CD14-positive monocyte (primary cell): ENCODE measurements around the gene COQ2. TPM values are rescaled to one million over a fixed set of nuclear protein-coding genes. Genes with fewer than 3 reads are reported as not detected.

Experiments used
- DNase-seq, 3 donors: peaks; one replicate each; pipeline ENCODE4 v3.0.0-alpha.2; 2011 to 2022
- H2AFZ ChIP-seq: 2 replicates; pipeline ENCODE4 v1.6.0; 2012; ENCODE audit warnings: mild to moderate bottlenecking, low read depth, low read length, inconsistent platforms; ENCODE audit not compliant: insufficient read depth, poor library complexity, severe bottlenecking
- H3K27ac ChIP-seq, 2 donors: 1 replicate in 1 of 2; 2 replicates in 1 of 2; pipeline ENCODE4 v1.5.1; 2012 to 2013; ENCODE audit warnings: low read length in 2 of 2, control low read depth in 1 of 2, inconsistent platforms in 1 of 2, low read depth in 1 of 2, mild to moderate bottlenecking in 1 of 2
- H3K27me3 ChIP-seq, 2 donors: one replicate each; pipeline versions ENCODE4 v1.6.0 to v1.6.1; 2011 to 2013; ENCODE audit warnings: low read length in 2 of 2; ENCODE audit not compliant: control insufficient read depth in 2 of 2, insufficient read depth in 2 of 2
- H3K36me3 ChIP-seq, 2 donors: replicated peaks in 1 of 2; 1 replicate in 1 of 2; 2 replicates in 1 of 2; pipeline versions ENCODE4 v1.5.1 to v1.6.1; 2012 to 2013; ENCODE audit warnings: low read length in 2 of 2, control low read depth in 1 of 2, inconsistent platforms in 1 of 2, mild to moderate bottlenecking in 1 of 2; ENCODE audit not compliant: insufficient read depth in 2 of 2, control insufficient read depth in 1 of 2
- H3K4me1 ChIP-seq, 2 donors: 1 replicate in 1 of 2; 2 replicates in 1 of 2; pipeline versions ENCODE4 v1.5.1 to v1.6.1; 2012 to 2013; ENCODE audit warnings: low read length in 2 of 2, control low read depth in 1 of 2, inconsistent platforms in 1 of 2, mild to moderate bottlenecking in 1 of 2, moderate library complexity in 1 of 2; ENCODE audit not compliant: insufficient read depth in 2 of 2, control insufficient read depth in 1 of 2
- H3K4me2 ChIP-seq: replicated peaks from 2 replicates; pipeline ENCODE3; 2012; ENCODE audit warnings: low read length, moderate library complexity, mild to moderate bottlenecking; ENCODE audit not compliant: poor library complexity, severe bottlenecking; ENCODE audit errors: extremely low read depth
- H3K4me3 ChIP-seq, 3 experiments: fragments of 200-600 bp in 1 of 3; sonication (generic) in 1 of 3; replicated peaks in 1 of 3; 1 replicate in 2 of 3; 2 replicates in 1 of 3; pipeline ENCODE4 v1.5.1; 2011 to 2013; ENCODE audit warnings: low read length in 3 of 3, mild to moderate bottlenecking in 3 of 3, control low read depth in 2 of 3, low read depth in 2 of 3, inconsistent platforms in 1 of 3, moderate library complexity in 1 of 3
- H3K79me2 ChIP-seq: 2 replicates; pipeline ENCODE4 v1.6.0; 2012; ENCODE audit warnings: mild to moderate bottlenecking, control low read depth, inconsistent platforms, low read length, moderate library complexity; ENCODE audit not compliant: insufficient read depth
- H3K9ac ChIP-seq: 2 replicates; pipeline ENCODE4 v1.6.0; 2017; ENCODE audit warnings: low read length, mild to moderate bottlenecking; ENCODE audit not compliant: insufficient read depth, poor library complexity, severe bottlenecking
- H3K9me3 ChIP-seq, 2 donors: replicated peaks in 1 of 2; 1 replicate in 1 of 2; 2 replicates in 1 of 2; pipeline versions ENCODE4 v1.5.1 to v1.6.1; 2012 to 2013; ENCODE audit warnings: low read length in 2 of 2, control low read depth in 1 of 2; ENCODE audit not compliant: control insufficient read depth in 1 of 2, insufficient read depth in 1 of 2
- H4K20me1 ChIP-seq: 2 replicates; pipeline ENCODE4 v1.6.0; 2012; ENCODE audit warnings: mild to moderate bottlenecking, low read length, control low read depth, moderate library complexity; ENCODE audit not compliant: insufficient read depth
- H3K27ac Mint-ChIP-seq, 7 donors: one replicate each; pipeline ENCODE4 v1.8.0; 2020; ENCODE audit warnings: mild to moderate bottlenecking in 7 of 7, mixed read lengths in 7 of 7, moderate library complexity in 6 of 7, inconsistent platforms in 2 of 7
- H3K27me3 Mint-ChIP-seq, 3 donors: one replicate each; pipeline ENCODE4 v1.8.0; 2021 to 2022; ENCODE audit warnings: low read depth in 3 of 3, mild to moderate bottlenecking in 3 of 3, mixed read lengths in 3 of 3, moderate library complexity in 3 of 3, inconsistent platforms in 1 of 3
- H3K36me3 Mint-ChIP-seq, 2 donors: one replicate each; pipeline ENCODE4 v1.8.0; 2020; ENCODE audit warnings: mixed read lengths in 2 of 2, inconsistent platforms in 1 of 2, mild to moderate bottlenecking in 1 of 2
- H3K4me1 Mint-ChIP-seq: one replicate; pipeline ENCODE4 v1.8.0; 2020; ENCODE audit warnings: mild to moderate bottlenecking, mixed read lengths
- H3K4me3 Mint-ChIP-seq, 2 donors: one replicate each; pipeline ENCODE4 v1.8.0; 2020; ENCODE audit warnings: mild to moderate bottlenecking in 2 of 2, mixed read lengths in 2 of 2, moderate library complexity in 1 of 2
- H3K9me3 Mint-ChIP-seq, 7 donors: one replicate each; pipeline ENCODE4 v1.8.0; 2020 to 2022; ENCODE audit warnings: mixed read lengths in 7 of 7, mild to moderate bottlenecking in 6 of 7, moderate library complexity in 6 of 7, inconsistent platforms in 2 of 7
- WGBS: methylation state at CpG from one replicate; pipeline ENCODE4 v1.1.5; 2013; ENCODE audit warnings: missing lambda C conversion rate; ENCODE audit not compliant: insufficient coverage; 5-methylcytosine and 5-hydroxymethylcytosine counted together
- intact Hi-C, 2 donors: fragments of 100-400 bp; cut with micrococcal nuclease; formaldehyde crosslinking; loops; one replicate each; pipeline versions ENCODE4 v1.15.0 to v1.15.1; 2023
- polyA plus RNA-seq, 3 donors: library from polyadenylated mRNA; depleted of rRNA in 1 of 3; unstranded in 2 of 3; stranded (reverse) in 1 of 3; fragments of 300-500 nt in 2 of 3; fragments of >200 nt in 1 of 3; fragmentation: Illumina TruSeq in 2 of 3; gene quantifications; 1 replicate in 2 of 3; 2 replicates in 1 of 3; pipeline ENCODE4 v1.2.3, GENCODE V29; 2012 to 2021
- TF ChIP-seq, protein P1 (sequence below): fragments of 200-600 bp; IDR thresholded peaks from one replicate; pipeline ENCODE4 v1.8.0; 2022; ENCODE audit warnings: antibody characterized with exemption, mild to moderate bottlenecking

Gene COQ2
- polyA plus RNA-seq, 3 donors = 14.7 to 48.6 (median 40.7) TPM

DNA sequence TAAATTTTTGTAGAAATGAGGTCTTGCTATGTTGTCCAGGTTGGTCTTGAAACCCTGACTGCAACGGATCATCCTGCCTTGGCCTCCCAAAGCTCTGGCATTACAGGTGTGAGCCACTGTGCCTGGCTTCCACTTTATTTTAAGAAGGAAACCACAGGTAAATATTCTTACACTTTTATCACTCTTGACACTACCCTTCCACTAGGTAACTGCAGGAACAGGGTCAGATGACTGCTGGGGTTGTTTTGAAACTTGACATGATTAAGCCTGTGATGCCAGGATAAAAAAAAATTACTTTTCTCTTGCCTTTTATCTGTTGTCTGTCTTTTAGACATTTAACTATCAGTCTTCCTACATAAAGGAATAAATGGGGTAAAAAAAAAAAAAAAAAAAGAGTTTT, 43.5 kb downstream of the COQ2 start:
- peak overlapping the region; percentile 29 to 70 for H3K27ac ChIP-seq
- Mint-ChIP-seq H3K36me3 (peaks cover 16 to 31% of the 10 kb centered on the region in 2 donors), H3K4me1 (peaks cover 55% of the 10 kb centered on the region), H3K9me3 (peaks cover 0 to 18% (median 13%) of the 10 kb centered on the region in 7 donors), H3K27ac (peak overlapping the region; percentile 53 to 89 (median 67)), H3K4me3 (no peak overlapping the region), H3K27me3 (peaks cover 0 to 3% (median 0%) of the 10 kb centered on the region in 3 donors)
- H3K27me3 ChIP-seq = no peaks in the 10 kb centered on the region
- 40% methylated on average over 1 of the region's 1 CpG for WGBS
- no peaks in the 10 kb centered on the region for H3K36me3 ChIP-seq
- H3K4me1 ChIP-seq = peaks cover 25 to 28% of the 10 kb centered on the region in 2 donors
- no peak overlapping the region for H3K9ac ChIP-seq
- H3K4me2 ChIP-seq = peak overlapping the region; percentile 58
- peak overlapping the region in 1 of 3 experiments; percentile 21 for H3K4me3 ChIP-seq
- no peak for DNase-seq
- TF ChIP-seq, protein P1, sequence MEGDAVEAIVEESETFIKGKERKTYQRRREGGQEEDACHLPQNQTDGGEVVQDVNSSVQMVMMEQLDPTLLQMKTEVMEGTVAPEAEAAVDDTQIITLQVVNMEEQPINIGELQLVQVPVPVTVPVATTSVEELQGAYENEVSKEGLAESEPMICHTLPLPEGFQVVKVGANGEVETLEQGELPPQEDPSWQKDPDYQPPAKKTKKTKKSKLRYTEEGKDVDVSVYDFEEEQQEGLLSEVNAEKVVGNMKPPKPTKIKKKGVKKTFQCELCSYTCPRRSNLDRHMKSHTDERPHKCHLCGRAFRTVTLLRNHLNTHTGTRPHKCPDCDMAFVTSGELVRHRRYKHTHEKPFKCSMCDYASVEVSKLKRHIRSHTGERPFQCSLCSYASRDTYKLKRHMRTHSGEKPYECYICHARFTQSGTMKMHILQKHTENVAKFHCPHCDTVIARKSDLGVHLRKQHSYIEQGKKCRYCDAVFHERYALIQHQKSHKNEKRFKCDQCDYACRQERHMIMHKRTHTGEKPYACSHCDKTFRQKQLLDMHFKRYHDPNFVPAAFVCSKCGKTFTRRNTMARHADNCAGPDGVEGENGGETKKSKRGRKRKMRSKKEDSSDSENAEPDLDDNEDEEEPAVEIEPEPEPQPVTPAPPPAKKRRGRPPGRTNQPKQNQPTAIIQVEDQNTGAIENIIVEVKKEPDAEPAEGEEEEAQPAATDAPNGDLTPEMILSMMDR = no peak
- H2AFZ ChIP-seq = no peak overlapping the region
- intact Hi-C loops = no loop called here
- no peaks in the 10 kb centered on the region for H4K20me1 ChIP-seq
- peaks cover 5% of the 10 kb centered on the region for H3K79me2 ChIP-seq
- no peaks in the 10 kb centered on the region for H3K9me3 ChIP-seq

DNA sequence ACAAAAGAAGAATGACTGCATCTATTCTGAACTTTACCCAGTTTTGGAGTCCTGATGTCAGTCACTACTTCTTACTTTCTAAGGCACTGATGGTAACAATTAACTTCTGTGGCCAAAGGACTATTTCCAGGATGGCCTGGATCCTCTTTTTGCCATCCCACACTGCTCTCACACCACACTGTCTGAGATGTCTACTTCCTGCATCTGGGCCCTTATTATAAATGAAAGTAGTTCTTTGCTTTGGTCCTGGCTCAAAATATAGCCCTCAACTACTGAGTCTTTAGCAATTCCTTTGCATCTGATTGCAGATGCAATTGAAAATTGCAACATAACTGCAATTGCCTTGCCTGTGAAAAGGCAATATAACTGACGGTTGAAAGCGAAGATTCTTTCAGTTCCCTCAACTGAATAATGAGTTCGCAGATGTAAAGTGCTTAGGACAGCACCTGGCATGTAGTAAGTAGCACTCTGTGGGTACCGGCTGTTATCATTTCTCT, 44.2 kb downstream of the COQ2 start:
- peak overlapping the region in 2 of 3 experiments; percentile 12 to 57 for H3K4me3 ChIP-seq
- Mint-ChIP-seq H3K4me3 (peak overlapping the region in 1 of 2 donors; percentile 67), H3K4me1 (peaks cover 62% of the 10 kb centered on the region), H3K27me3 (peaks cover 0 to 3% (median 0%) of the 10 kb centered on the region in 3 donors), H3K27ac (peak overlapping the region; percentile 47 to 86 (median 66)), H3K36me3 (peaks cover 16 to 30% of the 10 kb centered on the region in 2 donors), H3K9me3 (peaks cover 0 to 18% (median 13%) of the 10 kb centered on the region in 7 donors)
- H3K79me2 ChIP-seq = peaks cover 5% of the 10 kb centered on the region
- H4K20me1 ChIP-seq = no peaks in the 10 kb centered on the region
- no peaks in the 10 kb centered on the region for H3K36me3 ChIP-seq
- no peaks in the 10 kb centered on the region for H3K27me3 ChIP-seq
- peak overlapping the region; percentile 58 for H3K4me2 ChIP-seq
- TF ChIP-seq, protein P1 = no peak
- no peak overlapping the region for H3K9ac ChIP-seq
- H3K9me3 ChIP-seq = no peaks in the 10 kb centered on the region
- intact Hi-C loops = no loop called here
- peak; percentile 64 to 79 (median 68) for DNase-seq
- H3K4me1 ChIP-seq = peaks cover 28 to 32% of the 10 kb centered on the region in 2 donors
- peak overlapping the region in 1 of 2 donors; percentile 70 for H3K27ac ChIP-seq
- H2AFZ ChIP-seq = no peak overlapping the region
- no CpG with 5 or more reads among the region's 4 CpGs for WGBS
